WTC11 (cell line): ENCODE results near the gene HDGF. TPM values are rescaled to one million over a fixed set of nuclear protein-coding genes. Genes with fewer than 3 reads are reported as not detected.

Experiments
- CBFB ChIP-seq: sonication (generic); formaldehyde crosslinking; IDR thresholded peaks from 2 replicates; pipeline ENCODE4 v1.8.1; 2022; ENCODE audit warnings: mild to moderate bottlenecking, low read depth, missing genetic modification reagents
- CREB1 ChIP-seq: sonication (generic); formaldehyde crosslinking; IDR thresholded peaks from 2 replicates; pipeline ENCODE4 v1.8.0; 2023; ENCODE audit warnings: mild to moderate bottlenecking, missing genetic modification reagents
- FOXK1 ChIP-seq: sonication (generic); formaldehyde crosslinking; IDR thresholded peaks from 2 replicates; pipeline ENCODE4 v1.8.0; 2022; ENCODE audit warnings: mild to moderate bottlenecking, moderate library complexity, missing genetic modification reagents
- GABPB1 ChIP-seq: sonication (generic); formaldehyde crosslinking; IDR thresholded peaks from 2 replicates; pipeline ENCODE4 v1.8.1; 2023; ENCODE audit warnings: mild to moderate bottlenecking, missing genetic modification reagents
- GRHL2 ChIP-seq: fragments of 250-450 bp; sonication (Bioruptor Pico); IDR thresholded peaks from 2 replicates; pipeline ENCODE4 v1.8.0; 2022; ENCODE audit warnings: mild to moderate bottlenecking, moderate library complexity; ENCODE audit not compliant: insufficient replicate concordance, severe bottlenecking
- GTF2I ChIP-seq: fragments of 250-450 bp; sonication (Bioruptor Pico); conservative IDR thresholded peaks from 2 replicates; pipeline ENCODE4 v1.4.0; 2021; ENCODE audit warnings: mild to moderate bottlenecking
- JAZF1 ChIP-seq: fragments of 250-450 bp; sonication (Bioruptor Pico); IDR thresholded peaks from 2 replicates; pipeline ENCODE4 v1.9.0; 2021; ENCODE audit warnings: moderate library complexity, mild to moderate bottlenecking, inconsistent platforms
- MXD4 ChIP-seq: fragments of 250-450 bp; sonication (Bioruptor Pico); IDR thresholded peaks from 2 replicates; pipeline ENCODE4 v1.8.0; 2021; ENCODE audit warnings: mild to moderate bottlenecking, moderate library complexity, borderline replicate concordance
- MYBL2 ChIP-seq: sonication (generic); formaldehyde crosslinking; IDR thresholded peaks from 2 replicates; pipeline ENCODE4 v1.8.1; 2023; ENCODE audit warnings: mild to moderate bottlenecking, moderate library complexity, missing genetic modification reagents
- NFATC4 ChIP-seq: fragments of 250-450 bp; sonication (Bioruptor Pico); IDR thresholded peaks from 2 replicates; pipeline ENCODE4 v1.9.0; 2021; ENCODE audit warnings: mild to moderate bottlenecking
- NFYB ChIP-seq: sonication (generic); formaldehyde crosslinking; conservative IDR thresholded peaks from 2 replicates; pipeline ENCODE4 v1.8.0; 2022; ENCODE audit warnings: low read depth, missing genetic modification reagents
- NR1H2 ChIP-seq: sonication (generic); formaldehyde crosslinking; IDR thresholded peaks from 2 replicates; pipeline ENCODE4 v1.9.0; 2021; ENCODE audit warnings: mild to moderate bottlenecking, moderate library complexity, missing genetic modification reagents
- ZNF121 ChIP-seq: sonication (generic); formaldehyde crosslinking; IDR thresholded peaks from 2 replicates; pipeline ENCODE4 v1.8.0; 2023; ENCODE audit warnings: missing genetic modification reagents
- ZNF219 ChIP-seq: sonication (generic); formaldehyde crosslinking; IDR thresholded peaks from 2 replicates; pipeline ENCODE4 v1.8.0; 2023; ENCODE audit warnings: missing genetic modification reagents, mild to moderate bottlenecking, borderline replicate concordance
- ZNF423 ChIP-seq: fragments of 250-450 bp; sonication (Bioruptor Pico); IDR thresholded peaks from 2 replicates; pipeline ENCODE4 v2.1.2; 2022; ENCODE audit warnings: mild to moderate bottlenecking, moderate library complexity
- total RNA-seq: library from RNA; stranded (reverse); gene quantifications from 3 replicates; pipeline ENCODE4 v1.2.3, GENCODE V29; 2021
- TF ChIP-seq, protein P1 (sequence below): sonication (generic); formaldehyde crosslinking; IDR thresholded peaks from 2 replicates; pipeline ENCODE4 v1.8.0; 2022; ENCODE audit warnings: mild to moderate bottlenecking, missing genetic modification reagents
- TF ChIP-seq, protein P2 (sequence below): sonication (generic); formaldehyde crosslinking; conservative IDR thresholded peaks from 2 replicates; pipeline ENCODE4 v1.8.1; 2022; ENCODE audit warnings: mild to moderate bottlenecking, missing genetic modification reagents
- TF ChIP-seq, protein P3 (sequence below): fragments of 250-450 bp; sonication (Bioruptor Pico); IDR thresholded peaks from 2 replicates; pipeline ENCODE4 v1.9.0; 2021; ENCODE audit warnings: mild to moderate bottlenecking, borderline replicate concordance
- TF ChIP-seq, protein P4 (sequence below): sonication (generic); formaldehyde crosslinking; IDR thresholded peaks from 2 replicates; pipeline ENCODE4 v1.8.1; 2023; ENCODE audit warnings: mild to moderate bottlenecking, missing genetic modification reagents
- TF ChIP-seq, protein P5 (sequence below): sonication (generic); formaldehyde crosslinking; IDR thresholded peaks from 2 replicates; pipeline ENCODE4 v1.8.0; 2023; ENCODE audit warnings: mild to moderate bottlenecking, missing genetic modification reagents
- TF ChIP-seq, protein P6 (sequence below): sonication (generic); formaldehyde crosslinking; IDR thresholded peaks from 2 replicates; pipeline ENCODE4 v1.8.1; 2023; ENCODE audit warnings: mild to moderate bottlenecking, missing genetic modification reagents, moderate library complexity
- TF ChIP-seq, protein P7 (sequence below): sonication (generic); formaldehyde crosslinking; IDR thresholded peaks from 2 replicates; pipeline ENCODE4 v1.8.0; 2022; ENCODE audit warnings: mild to moderate bottlenecking, missing genetic modification reagents
- TF ChIP-seq, protein P8 (sequence below): fragments of 200-600 bp; IDR thresholded peaks from 2 replicates; pipeline ENCODE4 v1.8.0; 2022; ENCODE audit warnings: antibody characterized with exemption
- TF ChIP-seq, protein P9 (sequence below): fragments of 250-450 bp; sonication (Bioruptor Pico); conservative IDR thresholded peaks from 2 replicates; pipeline ENCODE4 v1.9.0; 2021; ENCODE audit warnings: mild to moderate bottlenecking

Gene HDGF
- total RNA-seq, 1 experiment from 2014 or later = 339 TPM

DNA sequence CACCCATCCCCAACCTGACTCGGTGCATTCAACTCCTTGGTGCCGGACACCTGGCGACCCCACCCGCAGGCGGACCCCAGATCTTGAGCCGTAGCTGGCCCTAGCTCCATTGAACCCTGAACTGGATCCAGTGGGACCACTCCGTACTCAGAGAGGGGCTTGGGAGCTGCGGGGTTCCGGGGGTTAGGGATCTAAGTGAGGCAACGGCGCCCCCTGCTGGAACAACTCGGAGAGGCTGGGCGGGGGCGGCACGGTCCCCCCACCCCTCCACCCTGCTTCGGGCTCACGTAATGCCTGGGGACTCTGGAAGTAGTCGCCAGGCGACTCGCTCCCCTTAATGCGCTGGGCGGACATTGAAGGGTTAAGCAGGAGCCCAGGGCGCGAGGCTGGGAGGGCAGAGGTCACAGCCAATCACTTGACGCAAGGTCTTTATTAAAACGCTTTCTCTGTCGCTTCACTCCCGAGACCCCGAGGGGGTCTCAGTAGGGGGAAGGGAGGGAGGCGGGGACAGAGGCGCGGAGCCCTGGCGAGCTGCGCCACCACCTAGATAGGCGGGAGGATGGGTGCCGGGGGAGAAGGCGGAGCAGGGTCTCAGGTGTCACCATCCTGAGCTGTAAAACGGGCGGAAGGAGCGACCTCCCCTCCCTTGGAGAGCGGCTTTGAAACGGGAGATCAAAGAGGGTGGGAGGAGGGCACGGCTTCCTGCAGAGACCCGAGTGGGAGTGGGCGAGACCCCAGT is 45.4 kb downstream of the HDGF start (continued):
- TF ChIP-seq, protein P1, sequence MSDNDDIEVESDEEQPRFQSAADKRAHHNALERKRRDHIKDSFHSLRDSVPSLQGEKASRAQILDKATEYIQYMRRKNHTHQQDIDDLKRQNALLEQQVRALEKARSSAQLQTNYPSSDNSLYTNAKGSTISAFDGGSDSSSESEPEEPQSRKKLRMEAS (CRISPR knock-in tag) = peak; percentile 11; the same call in 1 of the 2 replicates
- TF ChIP-seq NR1H2 (CRISPR knock-in tag) (no peak), MYBL2 (CRISPR knock-in tag) (peak; percentile 49; the same call in 1 of the 2 replicates), ZNF423 (CRISPR knock-in tag) (peak; percentile 97), FOXK1 (CRISPR knock-in tag) (peak; percentile 53; the same call in 1 of the 2 replicates), CREB1 (CRISPR knock-in tag) (no peak), JAZF1 (no peak), NFATC4 (CRISPR knock-in tag) (no peak), MXD4 (CRISPR knock-in tag) (no peak), GRHL2 (CRISPR knock-in tag) (no peak), ZNF219 (CRISPR knock-in tag) (0 out of 2 replicates have a peak, but pooled peaks have one; percentile 39), ZNF121 (CRISPR knock-in tag) (no peak), GTF2I (CRISPR knock-in tag) (no peak), GABPB1 (CRISPR knock-in tag) (no peak), NFYB (no peak), CBFB (no peak)
- TF ChIP-seq, protein P2, sequence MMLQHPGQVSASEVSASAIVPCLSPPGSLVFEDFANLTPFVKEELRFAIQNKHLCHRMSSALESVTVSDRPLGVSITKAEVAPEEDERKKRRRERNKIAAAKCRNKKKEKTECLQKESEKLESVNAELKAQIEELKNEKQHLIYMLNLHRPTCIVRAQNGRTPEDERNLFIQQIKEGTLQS (CRISPR knock-in tag) = no peak
- TF ChIP-seq, protein P3, sequence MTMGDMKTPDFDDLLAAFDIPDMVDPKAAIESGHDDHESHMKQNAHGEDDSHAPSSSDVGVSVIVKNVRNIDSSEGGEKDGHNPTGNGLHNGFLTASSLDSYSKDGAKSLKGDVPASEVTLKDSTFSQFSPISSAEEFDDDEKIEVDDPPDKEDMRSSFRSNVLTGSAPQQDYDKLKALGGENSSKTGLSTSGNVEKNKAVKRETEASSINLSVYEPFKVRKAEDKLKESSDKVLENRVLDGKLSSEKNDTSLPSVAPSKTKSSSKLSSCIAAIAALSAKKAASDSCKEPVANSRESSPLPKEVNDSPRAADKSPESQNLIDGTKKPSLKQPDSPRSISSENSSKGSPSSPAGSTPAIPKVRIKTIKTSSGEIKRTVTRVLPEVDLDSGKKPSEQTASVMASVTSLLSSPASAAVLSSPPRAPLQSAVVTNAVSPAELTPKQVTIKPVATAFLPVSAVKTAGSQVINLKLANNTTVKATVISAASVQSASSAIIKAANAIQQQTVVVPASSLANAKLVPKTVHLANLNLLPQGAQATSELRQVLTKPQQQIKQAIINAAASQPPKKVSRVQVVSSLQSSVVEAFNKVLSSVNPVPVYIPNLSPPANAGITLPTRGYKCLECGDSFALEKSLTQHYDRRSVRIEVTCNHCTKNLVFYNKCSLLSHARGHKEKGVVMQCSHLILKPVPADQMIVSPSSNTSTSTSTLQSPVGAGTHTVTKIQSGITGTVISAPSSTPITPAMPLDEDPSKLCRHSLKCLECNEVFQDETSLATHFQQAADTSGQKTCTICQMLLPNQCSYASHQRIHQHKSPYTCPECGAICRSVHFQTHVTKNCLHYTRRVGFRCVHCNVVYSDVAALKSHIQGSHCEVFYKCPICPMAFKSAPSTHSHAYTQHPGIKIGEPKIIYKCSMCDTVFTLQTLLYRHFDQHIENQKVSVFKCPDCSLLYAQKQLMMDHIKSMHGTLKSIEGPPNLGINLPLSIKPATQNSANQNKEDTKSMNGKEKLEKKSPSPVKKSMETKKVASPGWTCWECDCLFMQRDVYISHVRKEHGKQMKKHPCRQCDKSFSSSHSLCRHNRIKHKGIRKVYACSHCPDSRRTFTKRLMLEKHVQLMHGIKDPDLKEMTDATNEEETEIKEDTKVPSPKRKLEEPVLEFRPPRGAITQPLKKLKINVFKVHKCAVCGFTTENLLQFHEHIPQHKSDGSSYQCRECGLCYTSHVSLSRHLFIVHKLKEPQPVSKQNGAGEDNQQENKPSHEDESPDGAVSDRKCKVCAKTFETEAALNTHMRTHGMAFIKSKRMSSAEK (CRISPR knock-in tag) = no peak
- TF ChIP-seq, protein P4, sequence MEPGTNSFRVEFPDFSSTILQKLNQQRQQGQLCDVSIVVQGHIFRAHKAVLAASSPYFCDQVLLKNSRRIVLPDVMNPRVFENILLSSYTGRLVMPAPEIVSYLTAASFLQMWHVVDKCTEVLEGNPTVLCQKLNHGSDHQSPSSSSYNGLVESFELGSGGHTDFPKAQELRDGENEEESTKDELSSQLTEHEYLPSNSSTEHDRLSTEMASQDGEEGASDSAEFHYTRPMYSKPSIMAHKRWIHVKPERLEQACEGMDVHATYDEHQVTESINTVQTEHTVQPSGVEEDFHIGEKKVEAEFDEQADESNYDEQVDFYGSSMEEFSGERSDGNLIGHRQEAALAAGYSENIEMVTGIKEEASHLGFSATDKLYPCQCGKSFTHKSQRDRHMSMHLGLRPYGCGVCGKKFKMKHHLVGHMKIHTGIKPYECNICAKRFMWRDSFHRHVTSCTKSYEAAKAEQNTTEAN (CRISPR knock-in tag) = no peak
- TF ChIP-seq, protein P5, sequence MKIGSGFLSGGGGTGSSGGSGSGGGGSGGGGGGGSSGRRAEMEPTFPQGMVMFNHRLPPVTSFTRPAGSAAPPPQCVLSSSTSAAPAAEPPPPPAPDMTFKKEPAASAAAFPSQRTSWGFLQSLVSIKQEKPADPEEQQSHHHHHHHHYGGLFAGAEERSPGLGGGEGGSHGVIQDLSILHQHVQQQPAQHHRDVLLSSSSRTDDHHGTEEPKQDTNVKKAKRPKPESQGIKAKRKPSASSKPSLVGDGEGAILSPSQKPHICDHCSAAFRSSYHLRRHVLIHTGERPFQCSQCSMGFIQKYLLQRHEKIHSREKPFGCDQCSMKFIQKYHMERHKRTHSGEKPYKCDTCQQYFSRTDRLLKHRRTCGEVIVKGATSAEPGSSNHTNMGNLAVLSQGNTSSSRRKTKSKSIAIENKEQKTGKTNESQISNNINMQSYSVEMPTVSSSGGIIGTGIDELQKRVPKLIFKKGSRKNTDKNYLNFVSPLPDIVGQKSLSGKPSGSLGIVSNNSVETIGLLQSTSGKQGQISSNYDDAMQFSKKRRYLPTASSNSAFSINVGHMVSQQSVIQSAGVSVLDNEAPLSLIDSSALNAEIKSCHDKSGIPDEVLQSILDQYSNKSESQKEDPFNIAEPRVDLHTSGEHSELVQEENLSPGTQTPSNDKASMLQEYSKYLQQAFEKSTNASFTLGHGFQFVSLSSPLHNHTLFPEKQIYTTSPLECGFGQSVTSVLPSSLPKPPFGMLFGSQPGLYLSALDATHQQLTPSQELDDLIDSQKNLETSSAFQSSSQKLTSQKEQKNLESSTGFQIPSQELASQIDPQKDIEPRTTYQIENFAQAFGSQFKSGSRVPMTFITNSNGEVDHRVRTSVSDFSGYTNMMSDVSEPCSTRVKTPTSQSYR (CRISPR knock-in tag) = peak; percentile 59; the same call in 1 of the 2 replicates
- TF ChIP-seq, protein P6, sequence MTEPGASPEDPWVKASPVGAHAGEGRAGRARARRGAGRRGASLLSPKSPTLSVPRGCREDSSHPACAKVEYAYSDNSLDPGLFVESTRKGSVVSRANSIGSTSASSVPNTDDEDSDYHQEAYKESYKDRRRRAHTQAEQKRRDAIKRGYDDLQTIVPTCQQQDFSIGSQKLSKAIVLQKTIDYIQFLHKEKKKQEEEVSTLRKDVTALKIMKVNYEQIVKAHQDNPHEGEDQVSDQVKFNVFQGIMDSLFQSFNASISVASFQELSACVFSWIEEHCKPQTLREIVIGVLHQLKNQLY (CRISPR knock-in tag) = no peak
- TF ChIP-seq, protein P7, sequence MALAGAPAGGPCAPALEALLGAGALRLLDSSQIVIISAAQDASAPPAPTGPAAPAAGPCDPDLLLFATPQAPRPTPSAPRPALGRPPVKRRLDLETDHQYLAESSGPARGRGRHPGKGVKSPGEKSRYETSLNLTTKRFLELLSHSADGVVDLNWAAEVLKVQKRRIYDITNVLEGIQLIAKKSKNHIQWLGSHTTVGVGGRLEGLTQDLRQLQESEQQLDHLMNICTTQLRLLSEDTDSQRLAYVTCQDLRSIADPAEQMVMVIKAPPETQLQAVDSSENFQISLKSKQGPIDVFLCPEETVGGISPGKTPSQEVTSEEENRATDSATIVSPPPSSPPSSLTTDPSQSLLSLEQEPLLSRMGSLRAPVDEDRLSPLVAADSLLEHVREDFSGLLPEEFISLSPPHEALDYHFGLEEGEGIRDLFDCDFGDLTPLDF (CRISPR knock-in tag) = no peak
- TF ChIP-seq, protein P8, sequence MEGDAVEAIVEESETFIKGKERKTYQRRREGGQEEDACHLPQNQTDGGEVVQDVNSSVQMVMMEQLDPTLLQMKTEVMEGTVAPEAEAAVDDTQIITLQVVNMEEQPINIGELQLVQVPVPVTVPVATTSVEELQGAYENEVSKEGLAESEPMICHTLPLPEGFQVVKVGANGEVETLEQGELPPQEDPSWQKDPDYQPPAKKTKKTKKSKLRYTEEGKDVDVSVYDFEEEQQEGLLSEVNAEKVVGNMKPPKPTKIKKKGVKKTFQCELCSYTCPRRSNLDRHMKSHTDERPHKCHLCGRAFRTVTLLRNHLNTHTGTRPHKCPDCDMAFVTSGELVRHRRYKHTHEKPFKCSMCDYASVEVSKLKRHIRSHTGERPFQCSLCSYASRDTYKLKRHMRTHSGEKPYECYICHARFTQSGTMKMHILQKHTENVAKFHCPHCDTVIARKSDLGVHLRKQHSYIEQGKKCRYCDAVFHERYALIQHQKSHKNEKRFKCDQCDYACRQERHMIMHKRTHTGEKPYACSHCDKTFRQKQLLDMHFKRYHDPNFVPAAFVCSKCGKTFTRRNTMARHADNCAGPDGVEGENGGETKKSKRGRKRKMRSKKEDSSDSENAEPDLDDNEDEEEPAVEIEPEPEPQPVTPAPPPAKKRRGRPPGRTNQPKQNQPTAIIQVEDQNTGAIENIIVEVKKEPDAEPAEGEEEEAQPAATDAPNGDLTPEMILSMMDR = peak; percentile 96
- TF ChIP-seq, protein P9, sequence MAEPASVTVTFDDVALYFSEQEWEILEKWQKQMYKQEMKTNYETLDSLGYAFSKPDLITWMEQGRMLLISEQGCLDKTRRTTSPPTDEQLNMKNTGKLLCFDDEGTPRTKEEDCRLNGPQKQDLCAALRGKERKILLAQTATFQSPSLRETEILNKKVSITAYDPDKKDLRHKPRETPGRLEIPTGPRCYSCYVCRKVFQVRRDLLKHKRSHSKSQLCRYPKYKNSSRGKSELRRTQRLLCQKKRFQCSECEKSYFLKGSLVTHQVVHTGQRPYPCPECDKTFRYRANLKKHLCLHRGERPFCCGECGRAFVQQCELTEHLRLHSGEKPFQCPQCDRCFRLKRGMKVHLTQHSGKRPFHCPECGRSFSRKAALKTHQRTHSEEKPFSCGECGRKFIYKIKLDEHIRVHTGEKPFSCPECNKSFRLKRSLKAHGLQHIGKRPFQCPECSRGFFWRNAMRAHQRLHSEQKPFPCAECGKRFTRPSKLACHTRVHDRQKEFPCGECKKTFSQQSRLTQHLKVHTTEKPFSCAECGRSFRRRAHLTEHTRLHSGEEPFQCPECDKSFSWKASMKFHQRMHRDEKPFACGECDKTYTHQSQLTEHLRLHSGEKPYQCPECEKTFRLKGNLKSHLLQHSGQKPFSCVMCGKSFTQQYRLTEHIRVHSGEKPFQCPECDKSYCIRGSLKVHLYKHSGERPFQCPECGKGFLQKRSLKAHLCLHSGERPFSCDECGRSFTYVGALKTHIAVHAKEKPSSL (CRISPR knock-in tag) = no peak
